Mesendoderm (in vitro differentiated cells): ENCODE data around the gene TRAK1.

Source experiments
- DNase-seq: peaks from one replicate; pipeline ENCODE4 v3.0.0; 2013
- H2AK5ac ChIP-seq: 2 replicates; pipeline ENCODE4 v1.6.1; 2013; ENCODE audit warnings: low read length, inconsistent platforms
- H2BK120ac ChIP-seq: 2 replicates; pipeline ENCODE4 v1.6.1; 2013; ENCODE audit warnings: low read depth, mild to moderate bottlenecking, low read length, moderate library complexity, mixed read lengths
- H2BK15ac ChIP-seq: replicated peaks from 2 replicates; pipeline ENCODE4 v1.6.1; 2013; ENCODE audit warnings: low read depth, mild to moderate bottlenecking, moderate library complexity
- H2BK5ac ChIP-seq: 2 replicates; pipeline ENCODE4 v1.6.1; 2013; ENCODE audit warnings: low read length, inconsistent platforms
- H3K18ac ChIP-seq: 2 replicates; pipeline ENCODE4 v1.6.1; 2013; ENCODE audit warnings: mild to moderate bottlenecking, low read length, mixed read lengths
- H3K23ac ChIP-seq: one replicate; pipeline ENCODE4 v1.6.1; 2013; ENCODE audit warnings: low read length
- H3K27ac ChIP-seq: 2 replicates; pipeline ENCODE4 v1.5.1; 2013; ENCODE audit warnings: low read depth, mild to moderate bottlenecking, inconsistent platforms, low read length, moderate library complexity
- H3K27me3 ChIP-seq: 2 replicates; pipeline ENCODE4 v1.6.1; 2013; ENCODE audit warnings: low read length, control low read depth, mild to moderate bottlenecking, inconsistent platforms; ENCODE audit not compliant: insufficient read depth, poor library complexity
- H3K36me3 ChIP-seq: 2 replicates; pipeline ENCODE4 v1.6.1; 2013; ENCODE audit warnings: low read length, inconsistent platforms; ENCODE audit not compliant: control insufficient read depth, insufficient read depth
- H3K4ac ChIP-seq: one replicate; pipeline ENCODE4 v1.6.1; 2013; ENCODE audit warnings: low read depth, mild to moderate bottlenecking, low read length, moderate library complexity
- H3K4me1 ChIP-seq: 2 replicates; pipeline ENCODE4 v1.6.1; 2013; ENCODE audit warnings: low read depth, low read length, inconsistent platforms; ENCODE audit not compliant: control insufficient read depth
- H3K4me2 ChIP-seq: 2 replicates; pipeline ENCODE4 v1.6.1; 2013; ENCODE audit warnings: low read length
- H3K4me3 ChIP-seq: 2 replicates; pipeline ENCODE4 v1.5.1; 2013; ENCODE audit warnings: mild to moderate bottlenecking, low read length
- H3K56ac ChIP-seq: one replicate; pipeline ENCODE4 v1.6.1; 2013; ENCODE audit warnings: low read length
- H3K79me1 ChIP-seq: 2 replicates; pipeline ENCODE4 v1.6.1; 2013; ENCODE audit warnings: low read length, inconsistent platforms
- H3K79me2 ChIP-seq: 2 replicates; pipeline ENCODE4 v1.6.1; 2013; ENCODE audit warnings: mild to moderate bottlenecking, low read length; ENCODE audit not compliant: control insufficient read depth, insufficient read depth
- H3K9ac ChIP-seq: 2 replicates; pipeline ENCODE4 v1.6.1; 2013; ENCODE audit warnings: low read length, inconsistent platforms
- H4K5ac ChIP-seq: one replicate; pipeline ENCODE4 v1.6.1; 2013; ENCODE audit warnings: low read length
- H4K8ac ChIP-seq: one replicate; pipeline ENCODE4 v1.6.1; 2013; ENCODE audit warnings: low read depth, mild to moderate bottlenecking, control low read depth, low read length, moderate library complexity
- WGBS: extraction: QIAGEN DNeasy Blood & Tissue Kit; methylation state at CpG from one replicate; pipeline ENCODE4 v1.1.7; 2013; ENCODE audit warnings: low lambda C conversion rate, missing lambda C conversion rate; ENCODE audit not compliant: insufficient coverage; ENCODE audit errors: extremely low coverage; 5-methylcytosine and 5-hydroxymethylcytosine counted together

Gene TRAK1

DNA sequence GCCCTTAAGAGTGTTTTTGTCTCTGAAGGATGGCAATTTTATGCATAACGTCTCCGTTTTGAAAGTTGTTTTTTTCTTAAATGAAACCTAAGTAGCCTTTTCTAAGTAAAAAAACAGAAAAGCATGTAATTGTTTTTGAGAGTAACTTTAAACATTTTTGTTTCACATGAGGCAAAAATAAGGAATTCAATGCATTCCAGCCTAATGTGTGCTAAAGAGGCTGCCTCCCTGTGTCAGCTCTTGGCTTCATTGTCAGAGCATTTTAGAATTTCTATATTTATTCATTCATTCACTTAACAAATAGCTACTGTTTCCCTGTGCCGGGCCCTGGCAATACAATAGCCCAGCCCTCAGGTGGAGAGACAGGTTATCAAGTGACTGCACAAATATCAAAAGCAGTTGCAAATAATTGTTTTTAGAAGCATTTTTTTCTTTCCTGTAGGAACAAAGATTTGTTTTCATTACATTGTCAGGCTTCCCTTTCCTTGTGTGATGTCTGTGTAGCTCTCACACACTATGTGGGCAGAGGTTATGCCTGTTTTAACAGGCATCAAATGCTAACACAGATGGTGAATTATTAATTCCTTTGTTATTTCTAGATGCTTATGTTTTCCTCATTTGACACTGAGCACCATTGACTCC is 93.0 kb downstream of the TRAK1 start:
- no peaks in the 10 kb centered on the region for H3K79me2 ChIP-seq
- no CpG with 5 or more reads among the region's 3 CpGs for WGBS
- H3K36me3 ChIP-seq, result no peaks in the 10 kb centered on the region
- no peak overlapping the region for H2BK5ac ChIP-seq
- H2BK15ac ChIP-seq, result no peak overlapping the region
- no peak overlapping the region for H3K23ac ChIP-seq
- peaks cover 1% of the 10 kb centered on the region for H3K79me1 ChIP-seq
- no peak overlapping the region for H3K4me3 ChIP-seq
- no peak for DNase-seq
- no peak overlapping the region for H4K8ac ChIP-seq
- no peak overlapping the region for H2BK120ac ChIP-seq
- H3K4me2 ChIP-seq, result no peak overlapping the region
- no peak overlapping the region for H3K9ac ChIP-seq
- no peak overlapping the region for H3K18ac ChIP-seq
- H2AK5ac ChIP-seq, result no peak overlapping the region
- no peaks in the 10 kb centered on the region for H3K4me1 ChIP-seq
- H3K27me3 ChIP-seq, result no peaks in the 10 kb centered on the region
- no peak overlapping the region for H4K5ac ChIP-seq
- H3K56ac ChIP-seq, result no peak overlapping the region
- H3K27ac ChIP-seq, result no peak overlapping the region
- H3K4ac ChIP-seq, result no peak overlapping the region

DNA sequence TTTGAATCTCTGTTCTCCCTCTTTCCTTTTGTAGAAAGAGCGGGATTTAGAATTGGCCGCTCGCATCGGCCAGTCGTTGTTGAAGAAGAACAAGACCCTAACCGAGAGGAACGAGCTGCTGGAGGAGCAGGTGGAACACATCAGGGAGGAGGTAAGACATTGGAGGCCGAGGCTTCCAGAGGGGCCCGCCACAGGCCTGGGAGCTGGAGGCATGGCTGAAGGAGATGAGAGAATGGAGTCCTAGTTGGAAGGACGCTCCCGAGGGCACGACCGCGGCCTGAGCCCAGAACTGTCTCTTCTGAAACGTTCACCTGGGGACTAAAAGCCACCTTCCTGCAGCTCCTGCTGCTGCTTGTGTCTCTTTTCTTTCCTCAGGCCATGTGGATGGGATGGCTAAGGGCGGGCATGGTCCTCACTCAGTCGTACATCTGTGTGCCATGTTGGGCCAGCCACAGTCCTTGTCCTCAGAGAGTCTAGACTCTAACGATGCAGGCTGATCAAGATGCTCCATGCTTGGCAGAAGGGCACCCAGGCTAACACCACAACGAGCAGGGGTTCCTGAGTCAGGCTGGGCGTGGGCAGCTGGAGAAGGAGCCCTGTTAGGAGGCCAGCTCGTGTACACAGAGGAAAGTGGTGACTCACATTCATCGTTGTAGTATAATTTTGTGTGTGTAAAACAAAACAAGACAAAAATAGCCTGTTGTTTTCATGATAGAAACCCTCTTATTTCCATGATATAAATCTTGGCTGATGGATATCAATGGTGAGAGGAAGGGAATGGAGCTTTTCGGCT is 93.7 kb downstream of the TRAK1 start:
- no peak overlapping the region for H3K23ac ChIP-seq
- H4K8ac ChIP-seq, result no peak overlapping the region
- no peaks in the 10 kb centered on the region for H3K36me3 ChIP-seq
- H3K27ac ChIP-seq, result no peak overlapping the region
- no peak overlapping the region for H3K4ac ChIP-seq
- H3K18ac ChIP-seq, result no peak overlapping the region
- no peak overlapping the region for H3K56ac ChIP-seq
- WGBS, result no CpG with 5 or more reads among the region's 23 CpGs
- H2BK5ac ChIP-seq, result no peak overlapping the region
- peaks cover 1% of the 10 kb centered on the region for H3K79me1 ChIP-seq
- H3K4me1 ChIP-seq, result no peaks in the 10 kb centered on the region
- no peak for DNase-seq
- H2BK15ac ChIP-seq, result no peak overlapping the region
- H3K4me3 ChIP-seq, result no peak overlapping the region
- no peaks in the 10 kb centered on the region for H3K27me3 ChIP-seq
- no peak overlapping the region for H3K4me2 ChIP-seq
- no peak overlapping the region for H3K9ac ChIP-seq
- H2BK120ac ChIP-seq, result no peak overlapping the region
- no peak overlapping the region for H4K5ac ChIP-seq
- H2AK5ac ChIP-seq, result no peak overlapping the region
- H3K79me2 ChIP-seq, result no peaks in the 10 kb centered on the region

DNA sequence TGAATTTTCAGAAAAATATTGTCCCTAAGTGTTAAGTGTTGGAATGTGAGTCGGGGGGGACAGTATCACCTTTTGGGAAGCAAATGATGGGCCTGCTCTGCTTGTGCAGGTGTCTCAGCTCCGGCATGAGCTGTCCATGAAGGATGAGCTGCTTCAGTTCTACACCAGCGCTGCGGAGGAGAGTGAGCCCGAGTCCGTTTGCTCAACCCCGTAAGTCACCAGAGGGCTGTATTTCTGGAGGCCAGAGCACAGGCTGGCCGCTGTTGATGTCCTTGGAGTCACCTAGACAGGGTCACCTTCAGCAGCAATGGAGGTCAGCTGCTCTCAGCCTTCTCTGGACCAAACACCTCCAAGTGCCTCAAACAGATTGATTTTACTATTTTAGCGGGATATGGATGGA is 96.8 kb downstream of the TRAK1 start:
- Histone ChIP-seq H3K18ac (no peak overlapping the region), H3K79me1 (no peaks in the 10 kb centered on the region), H2BK5ac (no peak overlapping the region), H3K4me1 (no peaks in the 10 kb centered on the region), H3K36me3 (no peaks in the 10 kb centered on the region), H3K4me3 (no peak overlapping the region), H4K5ac (no peak overlapping the region), H2BK15ac (no peak overlapping the region), H4K8ac (no peak overlapping the region), H3K27me3 (no peaks in the 10 kb centered on the region), H3K27ac (no peak overlapping the region), H2AK5ac (no peak overlapping the region), H3K4me2 (no peak overlapping the region), H3K79me2 (no peaks in the 10 kb centered on the region), H3K9ac (no peak overlapping the region), H3K23ac (no peak overlapping the region), H3K56ac (no peak overlapping the region), H2BK120ac (no peak overlapping the region), H3K4ac (no peak overlapping the region)
- no CpG with 5 or more reads among the region's 9 CpGs for WGBS
- no peak for DNase-seq

DNA sequence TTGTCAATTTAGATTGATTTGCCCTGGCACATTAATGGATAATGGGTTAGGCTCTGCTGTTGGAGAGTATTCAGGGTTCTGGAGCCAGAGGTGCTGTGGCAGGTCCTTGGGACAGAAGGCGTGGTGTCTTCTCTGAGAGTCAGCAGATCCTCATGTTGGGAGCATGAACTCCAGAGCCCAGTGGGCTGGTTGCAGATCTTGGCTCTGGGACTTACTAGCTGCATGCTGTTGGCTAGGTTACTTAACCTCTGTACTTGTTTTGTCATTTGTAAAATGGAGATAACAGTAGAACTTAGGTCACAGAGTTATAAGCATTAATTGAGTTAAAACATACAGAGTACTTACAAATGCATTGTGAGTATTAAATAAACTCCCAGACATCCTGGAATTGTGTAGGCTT is 97.2 kb downstream of the TRAK1 start:
- Histone ChIP-seq H4K8ac (no peak overlapping the region), H2BK5ac (no peak overlapping the region), H3K9ac (no peak overlapping the region), H3K36me3 (no peaks in the 10 kb centered on the region), H3K4me3 (no peak overlapping the region), H4K5ac (no peak overlapping the region), H3K27ac (no peak overlapping the region), H3K4me2 (no peak overlapping the region), H3K18ac (no peak overlapping the region), H3K56ac (no peak overlapping the region), H3K27me3 (no peaks in the 10 kb centered on the region), H2BK15ac (no peak overlapping the region), H3K79me2 (no peaks in the 10 kb centered on the region), H2BK120ac (no peak overlapping the region), H3K79me1 (no peaks in the 10 kb centered on the region), H3K23ac (no peak overlapping the region), H2AK5ac (no peak overlapping the region), H3K4me1 (no peaks in the 10 kb centered on the region), H3K4ac (no peak overlapping the region)
- DNase-seq, result no peak
- WGBS, result no CpG with 5 or more reads among the region's 1 CpG

DNA sequence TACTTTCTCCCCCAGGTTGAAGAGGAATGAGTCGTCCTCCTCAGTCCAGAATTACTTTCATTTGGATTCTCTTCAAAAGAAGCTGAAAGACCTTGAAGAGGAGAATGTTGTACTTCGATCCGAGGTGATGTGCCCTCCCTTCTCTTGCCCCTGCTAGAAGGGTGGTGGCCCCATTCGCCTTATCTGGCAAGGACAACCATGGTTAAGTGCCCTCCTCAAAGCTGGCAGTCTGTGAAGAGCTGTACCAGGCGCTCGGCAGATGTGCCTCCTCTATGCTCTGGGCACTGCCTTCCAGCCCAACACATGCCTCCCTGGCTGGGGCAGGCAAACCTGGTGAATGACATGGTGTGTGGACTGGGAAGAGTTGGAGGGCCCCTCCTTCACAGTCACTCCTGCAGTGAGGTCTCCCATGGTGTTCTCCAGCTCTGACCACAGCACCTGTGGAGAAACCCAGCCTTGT is 97.9 kb downstream of the TRAK1 start:
- no peak overlapping the region for H4K5ac ChIP-seq
- no CpG with 5 or more reads among the region's 6 CpGs for WGBS
- H3K18ac ChIP-seq, result no peak overlapping the region
- H3K4me3 ChIP-seq, result no peak overlapping the region
- no peak for DNase-seq
- no peaks in the 10 kb centered on the region for H3K79me1 ChIP-seq
- H2BK5ac ChIP-seq, result no peak overlapping the region
- no peak overlapping the region for H2BK15ac ChIP-seq
- no peaks in the 10 kb centered on the region for H3K36me3 ChIP-seq
- no peak overlapping the region for H2AK5ac ChIP-seq
- H3K27me3 ChIP-seq, result no peaks in the 10 kb centered on the region
- no peaks in the 10 kb centered on the region for H3K4me1 ChIP-seq
- H3K23ac ChIP-seq, result no peak overlapping the region
- no peak overlapping the region for H3K4ac ChIP-seq
- H3K79me2 ChIP-seq, result no peaks in the 10 kb centered on the region
- H3K4me2 ChIP-seq, result no peak overlapping the region
- H2BK120ac ChIP-seq, result no peak overlapping the region
- no peak overlapping the region for H3K9ac ChIP-seq
- no peak overlapping the region for H3K56ac ChIP-seq
- H4K8ac ChIP-seq, result no peak overlapping the region
- no peak overlapping the region for H3K27ac ChIP-seq
